Stomach (tissue), 4 donors: Measurements from ENCODE around the gene PRKAA1.
"Not testable (repeated sequence)": the region's sequence is repeated elsewhere in the genome, so short reads cannot be mapped to it uniquely, and the experiment has no call there.

Experiments used
- EP300 ChIP-seq: sonication (generic); formaldehyde crosslinking; IDR thresholded peaks from one replicate; pipeline ENCODE4 v1.6.1; 2017; ENCODE audit warnings: antibody characterized with exemption
- TF ChIP-seq, protein P1 (sequence below), 7 experiments: fragments of 450-650 bp in 4 of 7; fragments of 200-600 bp in 3 of 7; sonication (generic) in 3 of 7; IDR thresholded peaks; one replicate each; pipeline ENCODE4 v1.5.1; 2016 to 2019; ENCODE audit warnings: antibody characterized with exemption in 7 of 7, control low read depth in 2 of 7, mild to moderate bottlenecking in 1 of 7

DNA sequence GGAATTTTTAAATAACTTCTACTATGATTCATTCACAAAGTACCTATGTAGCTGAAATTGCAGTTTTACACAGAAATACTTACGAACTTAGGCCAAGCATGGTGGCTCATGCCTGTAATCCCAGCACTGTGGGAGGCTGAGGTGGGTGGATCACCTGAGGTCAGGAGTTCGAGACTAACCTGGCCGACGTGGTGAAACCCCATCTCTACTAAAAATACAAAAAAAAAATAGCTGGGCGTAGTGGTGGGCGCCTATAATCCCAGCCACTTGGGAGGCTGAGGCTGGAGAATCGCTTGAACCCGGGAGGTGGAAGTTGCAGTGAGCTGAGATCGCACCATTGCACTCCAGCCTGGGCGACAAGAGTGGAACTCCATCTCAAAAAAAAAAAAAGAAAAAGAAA is 5.5 kb downstream of the PRKAA1 start:
- TF ChIP-seq, protein P1, sequence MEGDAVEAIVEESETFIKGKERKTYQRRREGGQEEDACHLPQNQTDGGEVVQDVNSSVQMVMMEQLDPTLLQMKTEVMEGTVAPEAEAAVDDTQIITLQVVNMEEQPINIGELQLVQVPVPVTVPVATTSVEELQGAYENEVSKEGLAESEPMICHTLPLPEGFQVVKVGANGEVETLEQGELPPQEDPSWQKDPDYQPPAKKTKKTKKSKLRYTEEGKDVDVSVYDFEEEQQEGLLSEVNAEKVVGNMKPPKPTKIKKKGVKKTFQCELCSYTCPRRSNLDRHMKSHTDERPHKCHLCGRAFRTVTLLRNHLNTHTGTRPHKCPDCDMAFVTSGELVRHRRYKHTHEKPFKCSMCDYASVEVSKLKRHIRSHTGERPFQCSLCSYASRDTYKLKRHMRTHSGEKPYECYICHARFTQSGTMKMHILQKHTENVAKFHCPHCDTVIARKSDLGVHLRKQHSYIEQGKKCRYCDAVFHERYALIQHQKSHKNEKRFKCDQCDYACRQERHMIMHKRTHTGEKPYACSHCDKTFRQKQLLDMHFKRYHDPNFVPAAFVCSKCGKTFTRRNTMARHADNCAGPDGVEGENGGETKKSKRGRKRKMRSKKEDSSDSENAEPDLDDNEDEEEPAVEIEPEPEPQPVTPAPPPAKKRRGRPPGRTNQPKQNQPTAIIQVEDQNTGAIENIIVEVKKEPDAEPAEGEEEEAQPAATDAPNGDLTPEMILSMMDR (IDR thresholded peaks at IDR 0.05) = not testable (repeated sequence)
- not testable (repeated sequence) for TF ChIP-seq EP300
